Upper lobe of right lung (tissue), 1 donor: ENCODE data around the gene TTR. TPM values are rescaled to one million over a fixed set of nuclear protein-coding genes. Genes with fewer than 3 reads are reported as not detected.

Experiments used
- ATAC-seq: fragments of 200-7000 bp; cut with Tn5 transposase; one replicate; pipeline ENCODE4 v1.9.1; 2020; ENCODE audit warnings: mild to moderate bottlenecking, moderate library complexity
- DNase-seq: peaks from one replicate; pipeline ENCODE4 v3.0.0-alpha.2; 2020
- H3K27ac ChIP-seq: fragments of 200-600 bp; one replicate; pipeline ENCODE4 v1.8.0; 2022
- H3K27me3 ChIP-seq: fragments of 200-600 bp; one replicate; pipeline ENCODE4 v1.8.0; 2022; ENCODE audit warnings: mild to moderate bottlenecking
- H3K36me3 ChIP-seq: fragments of 200-600 bp; one replicate; pipeline ENCODE4 v1.8.0; 2022
- H3K4me1 ChIP-seq: fragments of 200-600 bp; one replicate; pipeline ENCODE4 v1.8.0; 2022
- H3K4me3 ChIP-seq: fragments of 200-600 bp; one replicate; pipeline ENCODE4 v1.8.0; 2022; ENCODE audit warnings: mild to moderate bottlenecking
- H3K9me3 ChIP-seq: fragments of 200-600 bp; one replicate; pipeline ENCODE4 v1.8.0; 2022
- CTCF ChIP-seq: fragments of 200-600 bp; IDR thresholded peaks from one replicate; pipeline ENCODE4 v1.8.0; 2022; ENCODE audit warnings: antibody characterized with exemption
- intact Hi-C: fragments of 100-400 bp; cut with DNase I; formaldehyde crosslinking; loops from one replicate; pipeline ENCODE4 v1.11.0; 2022
- total RNA-seq: library from RNA; stranded (reverse); fragmentation: NEBNext Ultra II Directional; extraction: Animal tissue kit (Norgen Biotek cat#: 25700); gene quantifications from one replicate; pipeline ENCODE4 v1.2.1, GENCODE V29; 2021
- donor health status: DM: no; HTN: yes; CAD: no; lungs with severe emphysema.

The TTR gene
- total RNA-seq, 1 donor from 2014 or later, result not detected

GRCh38 chr18:31554776-31555175, 36.9 kb upstream of the TTR start:
- TF ChIP-seq CTCF, result no peak
- H3K9me3 ChIP-seq, result no peaks in the 10 kb centered on the region
- DNase-seq, result no peak
- no peaks in the 10 kb centered on the region for H3K4me1 ChIP-seq
- no peak for ATAC-seq
- no peak overlapping the region for H3K27ac ChIP-seq
- intact Hi-C loops, result loop anchor here (10.0 kb wide), 1 partner anchor 270 kb away; no protein-coding TSS in a partner anchor
- no peaks in the 10 kb centered on the region for H3K36me3 ChIP-seq
- no peaks in the 10 kb centered on the region for H3K27me3 ChIP-seq
- no peak overlapping the region for H3K4me3 ChIP-seq

GRCh38 chr18:31555971-31556747, 35.5 kb upstream of the TTR start:
- peak; percentile 92 for ATAC-seq
- intact Hi-C loops, result loop anchor here (10.0 kb wide), 1 partner anchor 269 kb away; no protein-coding TSS in a partner anchor

GRCh38 chr18:31557446-31557845, 34.2 kb upstream of the TTR start:
- TF ChIP-seq CTCF, result no peak
- Histone ChIP-seq H3K9me3 (no peaks in the 10 kb centered on the region), H3K36me3 (no peaks in the 10 kb centered on the region), H3K27ac (no peak overlapping the region), H3K4me3 (no peak overlapping the region), H3K4me1 (no peaks in the 10 kb centered on the region), H3K27me3 (no peaks in the 10 kb centered on the region)
- ATAC-seq (no peak), DNase-seq (no peak)
- intact Hi-C loops, result loop anchor here (10.0 kb wide), 1 partner anchor 267 kb away; no protein-coding TSS in a partner anchor

More at GRCh38 chr18:31555971-31556747, 35.5 kb upstream of the TTR start:
- peak; percentile 89 for TF ChIP-seq CTCF
- H3K36me3 ChIP-seq, result no peaks in the 10 kb centered on the region
- H3K4me1 ChIP-seq, result no peaks in the 10 kb centered on the region
- H3K4me3 ChIP-seq, result no peak overlapping the region
- DNase-seq, result no peak
- no peak overlapping the region for H3K27ac ChIP-seq
- no peaks in the 10 kb centered on the region for H3K9me3 ChIP-seq
- no peaks in the 10 kb centered on the region for H3K27me3 ChIP-seq

- no peak for TF ChIP-seq CTCF
- DNase-seq (no peak), ATAC-seq (no peak)
- H3K4me3 ChIP-seq, result no peak overlapping the region
- intact Hi-C loops, result loop anchor here (10.0 kb wide), 1 partner anchor 266 kb away; no protein-coding TSS in a partner anchor
- H3K4me1 ChIP-seq, result no peaks in the 10 kb centered on the region
- no peaks in the 10 kb centered on the region for H3K27me3 ChIP-seq
- no peak overlapping the region for H3K27ac ChIP-seq
- no peaks in the 10 kb centered on the region for H3K9me3 ChIP-seq
- H3K36me3 ChIP-seq, result no peaks in the 10 kb centered on the region
Measured at GRCh38 chr18:31558567-31558966, 33.1 kb upstream of the TTR start.

- no peak overlapping the region for H3K4me3 ChIP-seq
- DNase-seq (no peak), ATAC-seq (no peak)
- no peaks in the 10 kb centered on the region for H3K4me1 ChIP-seq
- intact Hi-C loops, result no loop called here
- H3K9me3 ChIP-seq, result no peaks in the 10 kb centered on the region
- no peak overlapping the region for H3K27ac ChIP-seq
- no peak for TF ChIP-seq CTCF
- H3K27me3 ChIP-seq, result no peaks in the 10 kb centered on the region
- no peaks in the 10 kb centered on the region for H3K36me3 ChIP-seq
Measured at GRCh38 chr18:31562726-31563125, 29.0 kb upstream of the TTR start.
